Measurements from ENCODE around the gene DEFB126.

Gene DEFB126

DNA sequence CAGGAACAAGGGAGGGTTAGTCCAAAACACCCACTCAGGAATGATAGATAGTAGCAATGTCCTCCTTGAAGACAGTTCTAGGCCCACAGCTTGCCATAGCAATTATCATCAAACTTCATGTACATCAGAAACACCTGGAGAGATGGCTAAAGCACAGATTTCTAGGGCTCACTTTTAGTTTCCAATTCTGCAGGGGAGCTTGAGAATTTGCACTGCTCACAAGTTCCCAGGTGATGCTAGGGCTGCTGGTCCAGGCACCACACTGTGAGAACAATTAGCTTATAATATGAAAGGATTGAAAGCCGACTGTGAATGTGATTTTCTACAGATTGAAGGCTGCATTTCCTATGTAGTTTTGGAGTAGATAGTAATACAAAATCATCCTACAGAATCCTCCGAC lies 3.5 kb downstream of the DEFB126 start:
- Histone ChIP-seq H3K27ac (ENCODE audit: low read depth, low read length) (no peak overlapping the region), H3K36me3 (ENCODE audit: control insufficient read depth in 1 of 2, insufficient read depth in 2 of 2, low read length in 2 of 2) (no peaks in the 10 kb centered on the region), H3K4me3 (ENCODE audit: low read depth in 1 of 2, low read length in 2 of 2) (no peak overlapping the region), H3K9ac (ENCODE audit: low read depth in 1 of 2, low read length in 2 of 2) (no peak overlapping the region), H3K4me1 (ENCODE audit: control insufficient read depth in 1 of 2, insufficient read depth in 2 of 2, low read length in 2 of 2) (no peaks in the 10 kb centered on the region), H3K9me3 (ENCODE audit: control insufficient read depth in 1 of 2, low read length in 2 of 2) (no peaks in the 10 kb centered on the region), H3K27me3 (ENCODE audit: control insufficient read depth in 1 of 2, insufficient read depth in 2 of 2, low read length in 2 of 2) (peaks cover 0 to 19% of the 10 kb centered on the region in 2 donors)

DNA sequence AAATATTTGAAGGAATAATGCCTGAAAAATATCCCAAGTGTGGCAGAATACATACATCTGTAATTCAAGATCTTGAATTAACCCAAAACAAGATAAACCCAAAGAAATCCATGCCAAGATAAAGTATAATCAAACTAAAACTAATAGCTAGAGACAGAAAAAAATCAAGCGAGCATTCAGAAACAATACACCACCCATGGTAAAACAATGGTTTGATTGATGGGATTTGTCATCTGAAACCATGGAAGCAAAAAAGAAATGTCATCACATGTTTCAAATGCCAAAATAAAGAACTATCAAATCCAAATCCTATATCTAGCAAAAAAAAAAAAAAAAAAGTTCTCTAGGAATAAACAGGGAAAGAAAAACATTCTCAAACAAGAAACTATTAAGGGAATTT lies 9.7 kb downstream of the DEFB126 start:
- H3K4me1 ChIP-seq (ENCODE audit: control insufficient read depth in 1 of 2, insufficient read depth in 2 of 2, low read length in 2 of 2) = no peaks in the 10 kb centered on the region
- no peaks in the 10 kb centered on the region for H3K9me3 ChIP-seq (ENCODE audit: control insufficient read depth in 1 of 2, low read length in 2 of 2)
- no peak overlapping the region for H3K27ac ChIP-seq (ENCODE audit: low read depth, low read length)
- H3K36me3 ChIP-seq (ENCODE audit: control insufficient read depth in 1 of 2, insufficient read depth in 2 of 2, low read length in 2 of 2) = no peaks in the 10 kb centered on the region
- no peak overlapping the region for H3K9ac ChIP-seq (ENCODE audit: low read depth in 1 of 2, low read length in 2 of 2)
- no peak overlapping the region for H3K4me3 ChIP-seq (ENCODE audit: low read depth in 1 of 2, low read length in 2 of 2)
- peaks cover 0 to 5% of the 10 kb centered on the region in 2 donors for H3K27me3 ChIP-seq (ENCODE audit: control insufficient read depth in 1 of 2, insufficient read depth in 2 of 2, low read length in 2 of 2)

GRCh38 chr20:157154-157553 lies 14.8 kb downstream of the DEFB126 start, which contains the start of gene DEFB127:
Gene DEFB127 (plus strand): TSS chr20:157454. CDS start chr20:157545, 91 bp downstream.
- Histone ChIP-seq H3K4me1 (ENCODE audit: control insufficient read depth in 1 of 2, insufficient read depth in 2 of 2, low read length in 2 of 2) (no peaks in the 10 kb centered on the region), H3K36me3 (ENCODE audit: control insufficient read depth in 1 of 2, insufficient read depth in 2 of 2, low read length in 2 of 2) (no peaks in the 10 kb centered on the region), H3K27ac (ENCODE audit: low read depth, low read length) (no peak within 1 kb of the TSS), H3K9me3 (ENCODE audit: control insufficient read depth in 1 of 2, low read length in 2 of 2) (no peaks in the 10 kb centered on the region), H3K27me3 (ENCODE audit: control insufficient read depth in 1 of 2, insufficient read depth in 2 of 2, low read length in 2 of 2) (no peaks in the 10 kb centered on the region), H3K9ac (ENCODE audit: low read depth in 1 of 2, low read length in 2 of 2) (no peak within 1 kb of the TSS), H3K4me3 (ENCODE audit: low read depth in 1 of 2, low read length in 2 of 2) (no peak within 1 kb of the TSS)

DNA sequence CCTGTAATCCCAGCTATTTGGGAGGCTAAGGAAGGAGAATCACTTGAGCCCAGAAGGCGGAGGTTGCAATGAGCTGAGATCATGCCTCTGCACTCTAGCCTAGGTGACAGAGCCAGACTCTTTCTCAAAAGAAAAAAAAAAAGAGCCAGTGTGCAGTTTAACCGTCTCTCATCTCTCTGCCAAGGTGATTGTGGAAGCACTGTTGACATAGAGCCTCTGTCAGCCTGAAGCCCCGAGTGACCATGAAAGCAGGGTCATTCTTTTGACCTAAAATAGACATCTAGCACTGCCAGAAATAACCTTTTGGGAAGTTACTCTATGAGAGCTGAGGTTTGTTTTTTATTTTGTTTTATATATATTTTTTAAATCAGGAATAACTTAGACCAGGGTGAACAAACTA lies 22.2 kb downstream of the DEFB126 start:
- H3K27ac ChIP-seq (ENCODE audit: low read depth, low read length) = no peak overlapping the region
- no peaks in the 10 kb centered on the region for H3K4me1 ChIP-seq (ENCODE audit: control insufficient read depth in 1 of 2, insufficient read depth in 2 of 2, low read length in 2 of 2)
- no peak overlapping the region for H3K4me3 ChIP-seq (ENCODE audit: low read depth in 1 of 2, low read length in 2 of 2)
- H3K9ac ChIP-seq (ENCODE audit: low read depth in 1 of 2, low read length in 2 of 2) = no peak overlapping the region
- H3K36me3 ChIP-seq (ENCODE audit: control insufficient read depth in 1 of 2, insufficient read depth in 2 of 2, low read length in 2 of 2) = no peaks in the 10 kb centered on the region
- H3K9me3 ChIP-seq (ENCODE audit: control insufficient read depth in 1 of 2, low read length in 2 of 2) = no peaks in the 10 kb centered on the region
- no peaks in the 10 kb centered on the region for H3K27me3 ChIP-seq (ENCODE audit: control insufficient read depth in 1 of 2, insufficient read depth in 2 of 2, low read length in 2 of 2)

- H3K36me3 ChIP-seq (ENCODE audit: control insufficient read depth in 1 of 2, insufficient read depth in 2 of 2, low read length in 2 of 2) = no peaks in the 10 kb centered on the region
- no peaks in the 10 kb centered on the region for H3K27me3 ChIP-seq (ENCODE audit: control insufficient read depth in 1 of 2, insufficient read depth in 2 of 2, low read length in 2 of 2)
- no peak overlapping the region for H3K9ac ChIP-seq (ENCODE audit: low read depth in 1 of 2, low read length in 2 of 2)
- H3K27ac ChIP-seq (ENCODE audit: low read depth, low read length) = no peak overlapping the region
- H3K4me1 ChIP-seq (ENCODE audit: control insufficient read depth in 1 of 2, insufficient read depth in 2 of 2, low read length in 2 of 2) = no peaks in the 10 kb centered on the region
- no peak overlapping the region for H3K4me3 ChIP-seq (ENCODE audit: low read depth in 1 of 2, low read length in 2 of 2)
- H3K9me3 ChIP-seq (ENCODE audit: control insufficient read depth in 1 of 2, low read length in 2 of 2) = no peaks in the 10 kb centered on the region
These were observed 26.5 kb downstream of the DEFB126 start for GRCh38 chr20:168876-169275.

GRCh38 chr20:184288-184687 lies 41.9 kb downstream of the DEFB126 start:
- Histone ChIP-seq H3K27ac (ENCODE audit: low read depth, low read length) (no peak overlapping the region), H3K4me3 (ENCODE audit: low read depth in 1 of 2, low read length in 2 of 2) (no peak overlapping the region), H3K36me3 (ENCODE audit: control insufficient read depth in 1 of 2, insufficient read depth in 2 of 2, low read length in 2 of 2) (no peaks in the 10 kb centered on the region), H3K4me1 (ENCODE audit: control insufficient read depth in 1 of 2, insufficient read depth in 2 of 2, low read length in 2 of 2) (no peaks in the 10 kb centered on the region), H3K27me3 (ENCODE audit: control insufficient read depth in 1 of 2, insufficient read depth in 2 of 2, low read length in 2 of 2) (no peaks in the 10 kb centered on the region), H3K9ac (ENCODE audit: low read depth in 1 of 2, low read length in 2 of 2) (no peak overlapping the region), H3K9me3 (ENCODE audit: control insufficient read depth in 1 of 2, low read length in 2 of 2) (no peaks in the 10 kb centered on the region)

- H3K4me3 ChIP-seq (ENCODE audit: low read depth in 1 of 2, low read length in 2 of 2) = no peak overlapping the region
- H3K4me1 ChIP-seq (ENCODE audit: control insufficient read depth in 1 of 2, insufficient read depth in 2 of 2, low read length in 2 of 2) = no peaks in the 10 kb centered on the region
- no peak overlapping the region for H3K9ac ChIP-seq (ENCODE audit: low read depth in 1 of 2, low read length in 2 of 2)
- no peak overlapping the region for H3K27ac ChIP-seq (ENCODE audit: low read depth, low read length)
- no peaks in the 10 kb centered on the region for H3K27me3 ChIP-seq (ENCODE audit: control insufficient read depth in 1 of 2, insufficient read depth in 2 of 2, low read length in 2 of 2)
- no peaks in the 10 kb centered on the region for H3K36me3 ChIP-seq (ENCODE audit: control insufficient read depth in 1 of 2, insufficient read depth in 2 of 2, low read length in 2 of 2)
- no peaks in the 10 kb centered on the region for H3K9me3 ChIP-seq (ENCODE audit: control insufficient read depth in 1 of 2, low read length in 2 of 2)
These were observed 45.3 kb downstream of the DEFB126 start for GRCh38 chr20:187733-188132.

GRCh38 chr20:189611-190010 lies 47.2 kb downstream of the DEFB126 start, which contains the start of gene DEFB128:
Gene DEFB128 (minus strand): TSS chr20:189711. CDS start chr20:189623, 88 bp downstream.
- Histone ChIP-seq H3K27ac (ENCODE audit: low read depth, low read length) (no peak within 1 kb of the TSS), H3K9ac (ENCODE audit: low read depth in 1 of 2, low read length in 2 of 2) (no peak within 1 kb of the TSS), H3K4me1 (ENCODE audit: control insufficient read depth in 1 of 2, insufficient read depth in 2 of 2, low read length in 2 of 2) (no peaks in the 10 kb centered on the region), H3K27me3 (ENCODE audit: control insufficient read depth in 1 of 2, insufficient read depth in 2 of 2, low read length in 2 of 2) (no peaks in the 10 kb centered on the region), H3K36me3 (ENCODE audit: control insufficient read depth in 1 of 2, insufficient read depth in 2 of 2, low read length in 2 of 2) (no peaks in the 10 kb centered on the region), H3K9me3 (ENCODE audit: control insufficient read depth in 1 of 2, low read length in 2 of 2) (no peaks in the 10 kb centered on the region), H3K4me3 (ENCODE audit: low read depth in 1 of 2, low read length in 2 of 2) (no peak within 1 kb of the TSS)
